Measurements from ENCODE around the gene ASB15. TPM values are rescaled to one million over a fixed set of nuclear protein-coding genes. Genes with fewer than 3 reads are reported as not detected.
"Not testable (repeated sequence)": the region's sequence is repeated elsewhere in the genome, so short reads cannot be mapped to it uniquely, and the experiment has no call there.

ASB15 gene
- total RNA-seq, result not detected

GRCh38 chr7:123601530-123601929 is at the start of gene ASB15:
Gene ASB15 (plus strand): TSS chr7:123601821. CDS start chr7:123614503, 12,682 bp downstream.
- Mint-ChIP-seq H3K27ac (no peak within 1 kb of the TSS), H3K36me3 (no peaks in the 10 kb centered on the region), H3K27me3 (peaks cover 8% of the 10 kb centered on the region), H3K4me1 (no peaks in the 10 kb centered on the region), H3K4me3 (no peak within 1 kb of the TSS), H3K9me3 (ENCODE audit: low read depth) (no peaks in the 10 kb centered on the region)
- CTCF ChIA-PET, result no interaction called here
- ATAC-seq (no peak), DNase-seq (no peak)

- not testable (repeated sequence) for ATAC-seq; H3K4me3 Mint-ChIP-seq; H3K9me3 Mint-ChIP-seq (ENCODE audit: low read depth); H3K4me1 Mint-ChIP-seq; DNase-seq; H3K27me3 Mint-ChIP-seq; H3K27ac Mint-ChIP-seq
- H3K36me3 Mint-ChIP-seq, result peaks cover 34% of the 10 kb centered on the region
- CTCF ChIA-PET, result interaction anchor here (1.1 to 2.4 kb wide), 2 partner anchors 10 to 17 kb away, joined by 5 to 9 read pairs; no protein-coding TSS in a partner anchor
These were observed 49.5 kb upstream of the ASB15 start for GRCh38 chr7:123552134-123552533.

GRCh38 chr7:123552641-123553040 is 49.0 kb upstream of the ASB15 start:
- Mint-ChIP-seq H3K4me1 (peaks cover 6% of the 10 kb centered on the region), H3K27ac (no peak overlapping the region), H3K9me3 (ENCODE audit: low read depth) (no peaks in the 10 kb centered on the region), H3K36me3 (peaks cover 31% of the 10 kb centered on the region), H3K4me3 (no peak overlapping the region), H3K27me3 (no peaks in the 10 kb centered on the region)
- no peak for DNase-seq
- ATAC-seq, result no peak
- CTCF ChIA-PET, result interaction anchor here (1.1 to 2.4 kb wide), 2 partner anchors 9 to 17 kb away, joined by 5 to 9 read pairs; no protein-coding TSS in a partner anchor

DNA sequence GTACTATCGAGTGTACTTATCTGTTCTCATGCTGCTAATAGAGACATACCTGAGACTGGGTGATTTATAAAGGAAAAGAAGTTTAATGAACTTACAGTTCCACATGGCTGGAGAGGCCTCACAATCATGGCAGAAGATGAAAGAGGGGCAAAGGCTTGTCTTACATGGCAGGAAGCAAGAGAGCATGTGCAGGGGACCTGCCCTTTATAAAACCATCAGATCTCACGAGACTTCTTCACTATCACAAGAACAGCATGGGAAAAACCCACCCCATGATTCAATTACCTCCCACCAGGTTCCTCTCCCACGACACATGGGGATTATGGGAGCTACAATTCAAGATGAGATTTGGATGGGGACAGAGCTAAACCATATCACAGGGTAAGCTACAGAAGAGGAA is 48.5 kb upstream of the ASB15 start:
- DNase-seq, result no peak
- no peak overlapping the region for H3K27ac Mint-ChIP-seq
- ATAC-seq, result no peak
- no peak overlapping the region for H3K4me3 Mint-ChIP-seq
- no peaks in the 10 kb centered on the region for H3K27me3 Mint-ChIP-seq
- peaks cover 30% of the 10 kb centered on the region for H3K36me3 Mint-ChIP-seq
- H3K9me3 Mint-ChIP-seq (ENCODE audit: low read depth), result no peaks in the 10 kb centered on the region
- CTCF ChIA-PET, result interaction anchor here (1.1 to 2.4 kb wide), 2 partner anchors 9 to 18 kb away, joined by 5 to 9 read pairs; no protein-coding TSS in a partner anchor
- H3K4me1 Mint-ChIP-seq, result peaks cover 5% of the 10 kb centered on the region

DNA sequence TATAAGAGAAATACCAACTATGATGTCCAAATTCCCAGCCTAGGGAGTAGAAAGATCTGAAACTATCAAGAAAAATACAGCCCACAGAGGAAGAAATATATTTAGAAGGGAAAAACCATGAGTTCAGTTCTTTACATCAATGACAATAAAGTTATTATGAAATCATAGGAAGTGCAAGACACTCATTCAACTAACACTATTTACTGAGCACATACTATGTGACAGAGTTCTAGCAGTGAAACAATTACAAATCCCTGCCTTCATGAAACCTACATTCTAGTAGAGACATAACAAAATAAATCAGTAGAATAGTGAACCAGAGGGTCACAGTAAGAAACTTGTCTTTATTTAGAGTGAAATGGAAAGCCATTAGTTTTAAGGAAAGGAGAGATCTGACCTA is 46.1 kb upstream of the ASB15 start:
- Mint-ChIP-seq H3K4me1 (no peaks in the 10 kb centered on the region), H3K4me3 (no peak overlapping the region), H3K9me3 (ENCODE audit: low read depth) (no peaks in the 10 kb centered on the region), H3K36me3 (peaks cover 17% of the 10 kb centered on the region), H3K27me3 (no peaks in the 10 kb centered on the region), H3K27ac (no peak overlapping the region)
- DNase-seq (no peak), ATAC-seq (no peak)
- CTCF ChIA-PET, result no interaction called here

DNA sequence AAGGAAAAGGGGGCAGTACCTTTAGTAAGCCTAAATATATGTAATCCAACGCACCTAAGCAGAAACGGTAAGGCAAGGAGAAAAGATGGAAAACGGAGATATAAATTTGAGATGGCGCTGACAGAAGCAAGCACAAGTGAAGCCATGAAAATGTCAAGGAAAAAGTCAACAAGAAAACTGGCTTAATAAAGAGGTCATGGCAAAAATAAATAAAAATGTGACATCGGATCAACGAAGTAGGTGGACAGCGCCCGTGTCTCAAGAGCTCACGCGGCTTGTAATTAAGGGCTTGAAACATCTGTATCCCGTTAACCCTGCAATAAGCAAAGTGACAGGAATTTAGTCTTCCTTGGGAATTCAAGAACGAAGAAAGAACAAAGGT is 44.6 kb upstream of the ASB15 start:
- no peak overlapping the region for H3K27ac Mint-ChIP-seq
- H3K4me1 Mint-ChIP-seq, result no peaks in the 10 kb centered on the region
- DNase-seq (no peak), ATAC-seq (no peak)
- peaks cover 15% of the 10 kb centered on the region for H3K36me3 Mint-ChIP-seq
- H3K9me3 Mint-ChIP-seq (ENCODE audit: low read depth), result no peaks in the 10 kb centered on the region
- CTCF ChIA-PET, result interaction anchor here (0.7 to 1.4 kb wide), 3 partner anchors 17 to 63 kb away, joined by 3 to 6 read pairs (median 4); no protein-coding TSS in a partner anchor
- H3K27me3 Mint-ChIP-seq, result peaks cover 3% of the 10 kb centered on the region
- H3K4me3 Mint-ChIP-seq, result no peak overlapping the region

DNA sequence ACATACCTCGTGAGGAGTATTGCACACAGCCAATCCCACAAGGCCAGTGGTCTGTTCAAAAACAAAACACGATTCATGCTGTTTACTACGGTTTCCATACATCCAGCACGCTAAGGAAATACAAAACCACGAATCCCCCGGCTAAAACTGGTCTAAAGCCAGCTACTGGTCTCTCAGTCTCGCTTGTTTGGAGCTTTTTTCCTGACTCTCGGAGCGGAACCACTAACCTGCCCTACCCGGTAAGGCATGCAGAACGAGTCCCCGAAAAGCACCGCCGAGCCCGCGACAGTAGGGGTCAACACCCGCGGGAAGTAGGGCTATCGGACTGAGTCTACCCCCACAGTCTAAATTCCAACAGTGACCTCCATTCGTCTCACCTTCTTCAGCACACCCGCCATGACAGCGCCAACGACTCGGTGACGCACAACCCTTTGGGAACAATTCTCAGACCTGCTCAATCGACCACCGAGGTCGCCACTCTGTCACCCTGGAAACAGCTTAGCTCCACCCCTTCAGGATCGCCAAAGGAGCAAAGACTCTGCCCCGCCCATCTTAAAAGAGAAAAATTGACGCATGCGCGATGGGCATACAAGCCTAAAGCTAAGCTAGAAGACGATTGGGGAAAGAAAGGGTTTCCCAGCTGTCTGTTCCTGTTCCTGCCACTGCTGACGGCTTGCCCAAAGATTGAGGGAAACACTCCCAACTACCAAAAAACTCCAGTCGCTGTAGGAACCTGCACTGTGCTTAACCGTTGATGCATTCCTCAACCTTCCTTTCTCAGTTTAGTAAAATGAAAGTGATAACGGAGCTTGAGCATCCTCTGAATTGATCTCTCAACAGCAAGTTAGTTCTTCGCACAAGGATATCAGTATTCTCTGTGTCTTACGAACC is 44.0 kb upstream of the ASB15 start, which contains the start of gene NDUFA5:
Gene NDUFA5, minus strand, starts transcription at position 421 of the 891 bp plus-strand sequence. Its CDS starts 23 bp downstream, at position 398.
- Mint-ChIP-seq H3K9me3 (ENCODE audit: low read depth) (no peaks in the 10 kb centered on the region), H3K4me1 (no peaks in the 10 kb centered on the region), H3K27ac (no peak within 1 kb of the TSS), H3K36me3 (peaks cover 9% of the 10 kb centered on the region), H3K27me3 (peaks cover 3% of the 10 kb centered on the region), H3K4me3 (no peak within 1 kb of the TSS)
- CTCF ChIA-PET, result interaction anchor here (0.7 to 1.4 kb wide), 5 partner anchors 17 to 65 kb away, joined by 3 to 6 read pairs (median 3); no protein-coding TSS in a partner anchor
- ATAC-seq (peak; percentile 98), DNase-seq (peak; percentile 98)

- Mint-ChIP-seq H3K4me3 (no peak overlapping the region), H3K27me3 (peaks cover 3% of the 10 kb centered on the region)
These were observed 43.2 kb upstream of the ASB15 start for GRCh38 chr7:123558289-123558874.

DNA sequence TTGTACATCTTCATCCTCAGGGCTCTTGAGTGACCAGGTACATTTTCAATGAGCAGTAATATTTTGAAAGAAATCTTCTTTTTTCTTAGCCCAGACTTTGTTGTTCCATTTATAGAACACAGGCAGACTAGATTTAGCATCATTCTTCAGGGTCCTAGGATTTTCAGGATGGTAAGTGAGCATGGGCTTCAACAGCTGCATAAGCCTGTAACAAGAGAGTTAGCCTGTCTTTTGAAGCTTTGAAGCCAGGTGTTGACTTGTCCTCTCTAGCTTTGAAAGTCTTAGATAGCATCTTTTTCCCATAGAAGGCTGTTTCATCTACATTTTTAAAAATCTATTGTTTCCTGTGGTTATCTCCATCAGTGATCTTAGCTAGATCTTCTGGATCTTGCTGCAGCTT is 39.5 kb upstream of the ASB15 start:
- DNase-seq (no peak), ATAC-seq (no peak)
- H3K4me3 Mint-ChIP-seq, result no peak overlapping the region
- H3K27me3 Mint-ChIP-seq, result peaks cover 3% of the 10 kb centered on the region
- CTCF ChIA-PET, result interaction anchor here (2.0 kb wide), 1 partner anchor 10 kb away, joined by 5 read pairs; no protein-coding TSS in a partner anchor
- H3K36me3 Mint-ChIP-seq, result no peaks in the 10 kb centered on the region
- no peak overlapping the region for H3K27ac Mint-ChIP-seq
- H3K9me3 Mint-ChIP-seq (ENCODE audit: low read depth), result no peaks in the 10 kb centered on the region
- H3K4me1 Mint-ChIP-seq, result no peaks in the 10 kb centered on the region

More at GRCh38 chr7:123558289-123558874, 43.2 kb upstream of the ASB15 start:
- H3K27ac Mint-ChIP-seq, result no peak overlapping the region
- CTCF ChIA-PET, result interaction anchor here (0.9 to 1.4 kb wide), 4 partner anchors 19 to 65 kb away, joined by 3 to 6 read pairs (median 3); no protein-coding TSS in a partner anchor
- H3K4me1 Mint-ChIP-seq, result no peaks in the 10 kb centered on the region
- DNase-seq (no peak), ATAC-seq (no peak)
- peaks cover 2% of the 10 kb centered on the region for H3K36me3 Mint-ChIP-seq
- no peaks in the 10 kb centered on the region for H3K9me3 Mint-ChIP-seq (ENCODE audit: low read depth)

DNA sequence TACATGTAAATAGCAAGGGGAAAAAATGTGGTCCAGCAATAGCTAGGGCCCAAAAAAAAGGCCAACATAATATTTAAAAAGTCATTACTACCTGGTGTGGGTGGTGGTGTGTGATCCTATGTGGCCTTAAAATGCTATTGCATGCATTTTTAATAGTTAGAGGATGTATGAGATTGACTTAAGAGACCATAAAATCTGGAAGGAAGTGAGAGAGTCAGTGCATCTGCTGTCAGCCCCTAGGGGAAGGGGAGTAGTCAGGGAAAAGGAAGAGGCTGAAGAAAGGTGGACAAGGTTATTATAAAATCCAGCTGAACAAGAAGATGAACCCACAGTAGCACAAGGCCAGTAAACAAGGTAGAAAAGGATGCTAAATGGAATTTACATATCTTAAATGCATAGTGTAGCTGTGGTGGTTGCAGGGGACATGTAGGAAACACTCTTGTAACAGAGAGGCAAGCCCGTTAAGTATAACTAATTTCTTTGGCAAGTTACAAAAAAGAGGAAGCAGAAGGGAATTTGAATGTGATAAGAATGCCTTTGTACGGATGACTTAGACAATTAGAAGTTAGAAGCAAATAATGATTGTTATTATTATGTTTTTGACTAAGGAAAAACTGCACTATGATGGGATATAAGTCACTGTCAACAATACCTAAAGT is 32.1 kb upstream of the ASB15 start:
- Mint-ChIP-seq H3K36me3 (no peaks in the 10 kb centered on the region), H3K27ac (no peak overlapping the region), H3K4me1 (no peaks in the 10 kb centered on the region), H3K27me3 (peaks cover under 1% of the 10 kb centered on the region), H3K4me3 (no peak overlapping the region), H3K9me3 (ENCODE audit: low read depth) (no peaks in the 10 kb centered on the region)
- CTCF ChIA-PET, result no interaction called here
- DNase-seq (no peak), ATAC-seq (no peak)

- H3K4me3 Mint-ChIP-seq, result no peak overlapping the region
- CTCF ChIA-PET, result no interaction called here
- H3K27me3 Mint-ChIP-seq, result peaks cover 4% of the 10 kb centered on the region
- H3K27ac Mint-ChIP-seq, result no peak overlapping the region
- no peaks in the 10 kb centered on the region for H3K9me3 Mint-ChIP-seq (ENCODE audit: low read depth)
- no peaks in the 10 kb centered on the region for H3K4me1 Mint-ChIP-seq
- H3K36me3 Mint-ChIP-seq, result no peaks in the 10 kb centered on the region
- ATAC-seq, result no peak
- no peak for DNase-seq
These were observed 31.0 kb upstream of the ASB15 start for GRCh38 chr7:123570390-123571182.

DNA sequence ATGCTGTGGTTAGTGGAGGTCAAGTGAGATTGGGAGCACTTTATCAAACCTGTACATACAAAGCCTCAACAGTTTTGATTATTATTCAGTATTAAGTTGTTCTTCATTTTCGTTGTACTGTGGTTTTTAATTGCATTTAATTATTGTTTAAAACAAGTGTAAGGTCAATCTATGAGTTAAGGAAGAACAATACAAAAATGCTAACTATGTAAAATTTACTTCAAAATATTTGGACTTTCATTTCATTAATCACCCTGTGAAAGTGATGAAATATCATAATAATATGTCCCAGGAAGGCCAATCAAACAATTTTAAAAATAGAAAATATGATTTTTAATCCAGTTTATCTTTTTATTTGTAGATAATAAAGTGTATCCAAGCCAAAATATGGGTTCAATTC is 30.4 kb upstream of the ASB15 start:
- no peak for ATAC-seq
- no peaks in the 10 kb centered on the region for H3K36me3 Mint-ChIP-seq
- no peaks in the 10 kb centered on the region for H3K9me3 Mint-ChIP-seq (ENCODE audit: low read depth)
- H3K4me3 Mint-ChIP-seq, result no peak overlapping the region
- CTCF ChIA-PET, result no interaction called here
- H3K27ac Mint-ChIP-seq, result no peak overlapping the region
- peaks cover 4% of the 10 kb centered on the region for H3K27me3 Mint-ChIP-seq
- DNase-seq, result no peak
- no peaks in the 10 kb centered on the region for H3K4me1 Mint-ChIP-seq

Data from activated CD8-positive, alpha-beta memory T cell treated with anti-CD3 and anti-CD28 coated beads, Interleukin-2, amount 10 ng/mL, durations not matched to agents 7 days and 5 days (primary cell).